Measurements from ENCODE around the gene KCNA3. TPM values are rescaled to one million over a fixed set of nuclear protein-coding genes. Genes with fewer than 3 reads are reported as not detected.

Gene KCNA3
- total and polyA plus RNA-seq, 8 donors = 0.08 to 1.2 (median 0.57) TPM

DNA sequence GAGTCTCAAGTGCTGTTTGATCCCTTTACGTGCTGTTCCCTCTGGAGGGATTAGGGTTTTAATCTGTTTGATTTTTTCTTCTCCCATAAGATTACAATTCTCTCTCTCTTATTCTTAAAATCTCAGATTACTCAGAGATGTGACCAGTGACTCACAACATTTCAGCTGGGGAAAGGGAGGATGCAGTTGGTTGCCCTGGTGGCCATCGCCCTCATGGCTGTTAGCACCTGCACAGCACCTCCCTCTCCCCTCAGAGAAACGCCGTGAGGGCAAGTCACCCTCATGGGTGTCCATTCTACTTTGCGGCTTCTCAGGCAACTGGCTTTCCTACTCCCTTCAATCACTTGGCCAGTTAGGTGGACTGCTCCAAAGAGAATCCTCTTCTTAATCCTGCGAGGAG is 42.4 kb upstream of the KCNA3 start:
- ATAC-seq (no peak), DNase-seq (no peak), FAIRE-seq (no peak)
- TF ChIP-seq, protein P1, sequence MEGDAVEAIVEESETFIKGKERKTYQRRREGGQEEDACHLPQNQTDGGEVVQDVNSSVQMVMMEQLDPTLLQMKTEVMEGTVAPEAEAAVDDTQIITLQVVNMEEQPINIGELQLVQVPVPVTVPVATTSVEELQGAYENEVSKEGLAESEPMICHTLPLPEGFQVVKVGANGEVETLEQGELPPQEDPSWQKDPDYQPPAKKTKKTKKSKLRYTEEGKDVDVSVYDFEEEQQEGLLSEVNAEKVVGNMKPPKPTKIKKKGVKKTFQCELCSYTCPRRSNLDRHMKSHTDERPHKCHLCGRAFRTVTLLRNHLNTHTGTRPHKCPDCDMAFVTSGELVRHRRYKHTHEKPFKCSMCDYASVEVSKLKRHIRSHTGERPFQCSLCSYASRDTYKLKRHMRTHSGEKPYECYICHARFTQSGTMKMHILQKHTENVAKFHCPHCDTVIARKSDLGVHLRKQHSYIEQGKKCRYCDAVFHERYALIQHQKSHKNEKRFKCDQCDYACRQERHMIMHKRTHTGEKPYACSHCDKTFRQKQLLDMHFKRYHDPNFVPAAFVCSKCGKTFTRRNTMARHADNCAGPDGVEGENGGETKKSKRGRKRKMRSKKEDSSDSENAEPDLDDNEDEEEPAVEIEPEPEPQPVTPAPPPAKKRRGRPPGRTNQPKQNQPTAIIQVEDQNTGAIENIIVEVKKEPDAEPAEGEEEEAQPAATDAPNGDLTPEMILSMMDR (IDR thresholded peaks at IDR 0.05) = no peak
- H3K4me3 ChIP-seq = no peak overlapping the region
- H3K4me1 ChIP-seq = no peaks in the 10 kb centered on the region
- no peaks in the 10 kb centered on the region for H3K9me3 ChIP-seq
- no peak overlapping the region for H3K27ac ChIP-seq
- H3K27me3 ChIP-seq = no peaks in the 10 kb centered on the region
- no peaks in the 10 kb centered on the region for H3K36me3 ChIP-seq
- 74 to 79% methylated on average over 6 of the region's 6 CpGs for WGBS, 2 donors
- intact Hi-C loops (cut with DNase I) = no loop called here

DNA sequence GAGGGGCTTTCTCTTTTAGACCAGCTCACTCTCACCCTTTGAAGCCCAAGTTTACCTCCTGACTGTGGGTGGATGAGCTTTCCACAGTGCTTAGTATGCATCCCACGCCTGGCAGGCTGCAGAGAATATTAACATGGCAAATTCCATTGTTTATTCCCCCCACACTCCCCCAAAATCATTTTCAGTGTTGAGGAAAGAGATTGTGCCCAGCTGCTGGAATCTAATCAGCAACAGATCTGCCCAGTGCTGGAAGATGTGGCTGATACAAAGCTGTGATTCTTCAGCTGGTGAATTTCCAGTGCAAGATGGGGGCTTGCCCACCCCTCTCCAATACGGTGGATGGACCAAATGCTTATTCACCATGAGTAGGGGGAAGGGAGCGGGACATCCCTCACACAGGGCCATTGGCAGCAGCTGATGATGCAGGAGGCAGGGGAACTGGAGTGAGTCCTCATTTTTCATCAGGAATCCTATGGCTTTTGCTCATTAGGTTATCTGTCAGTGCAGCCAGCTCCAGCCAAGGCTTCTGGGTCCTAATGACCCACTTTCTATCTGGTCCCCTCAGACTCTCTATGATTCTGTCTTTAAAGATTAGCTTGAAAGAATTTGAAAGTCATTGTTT is 39.7 kb upstream of the KCNA3 start:
- FAIRE-seq (no peak), DNase-seq (no peak)
- TF ChIP-seq, protein P1 (IDR thresholded peaks at IDR 0.05) = no peak

DNA sequence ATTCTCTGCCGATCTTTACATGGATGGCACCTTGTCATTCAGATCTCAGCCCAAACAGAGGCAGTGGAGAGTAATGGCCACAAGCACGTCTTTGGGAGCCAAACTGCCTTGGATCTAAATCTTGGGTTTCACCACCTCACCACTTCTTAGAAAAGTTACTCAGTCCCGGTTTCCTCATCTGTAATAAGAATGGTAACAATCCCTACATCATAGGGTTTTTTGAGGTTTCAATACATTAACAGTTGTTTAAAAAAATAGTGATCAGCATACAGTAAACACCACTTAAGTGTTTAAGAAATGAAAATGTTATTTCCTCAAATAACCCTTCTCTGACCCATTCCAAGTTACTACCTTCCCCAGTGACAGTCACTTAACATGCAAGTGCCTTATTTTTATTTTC is 38.5 kb upstream of the KCNA3 start:
- no peak for ATAC-seq
- no peak for FAIRE-seq
- DNase-seq = no peak
- Histone ChIP-seq H3K27me3 (no peaks in the 10 kb centered on the region), H3K9me3 (no peaks in the 10 kb centered on the region), H3K4me1 (no peaks in the 10 kb centered on the region), H3K27ac (no peak overlapping the region), H3K4me3 (no peak overlapping the region), H3K36me3 (no peaks in the 10 kb centered on the region)
- TF ChIP-seq, protein P1 (IDR thresholded peaks at IDR 0.05) = no peak
- intact Hi-C loops (cut with DNase I) = no loop called here
- WGBS, 2 donors = 58 to 68% methylated on average over 3 of the region's 3 CpGs

More for the DNA sequence above, 39.7 kb upstream of the KCNA3 start:
- intact Hi-C loops (cut with DNase I) = no loop called here
- H3K36me3 ChIP-seq = no peaks in the 10 kb centered on the region
- no peaks in the 10 kb centered on the region for H3K27me3 ChIP-seq
- no peaks in the 10 kb centered on the region for H3K9me3 ChIP-seq
- 58 to 65% methylated on average over 3 of the region's 3 CpGs for WGBS, 2 donors
- H3K4me1 ChIP-seq = no peaks in the 10 kb centered on the region
- no peak overlapping the region for H3K4me3 ChIP-seq
- no peak for ATAC-seq
- no peak overlapping the region for H3K27ac ChIP-seq

DNA sequence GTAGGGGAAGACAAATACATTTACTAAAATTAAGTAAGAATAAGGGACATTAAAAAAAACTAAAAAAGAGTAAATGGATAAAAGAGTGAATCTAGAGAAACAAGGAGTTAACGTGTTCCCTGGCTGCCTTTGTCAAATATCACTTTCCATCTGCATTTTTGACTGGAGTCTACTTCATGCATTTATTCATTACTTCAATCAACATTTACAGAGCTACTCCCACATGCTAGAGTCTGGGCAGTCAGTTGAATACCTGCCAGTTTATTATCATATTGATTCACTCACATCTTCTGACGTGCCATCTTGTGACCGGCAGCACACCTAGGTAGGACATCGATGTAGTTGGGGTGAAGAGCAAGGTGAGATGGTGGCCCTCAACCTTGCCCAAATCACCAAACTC is 35.6 kb upstream of the KCNA3 start:
- H3K4me3 ChIP-seq = no peak overlapping the region
- no peak for ATAC-seq
- H3K36me3 ChIP-seq = no peaks in the 10 kb centered on the region
- H3K9me3 ChIP-seq = no peaks in the 10 kb centered on the region
- TF ChIP-seq, protein P1 (IDR thresholded peaks at IDR 0.05) = no peak
- no peak for DNase-seq
- intact Hi-C loops (cut with DNase I) = no loop called here
- FAIRE-seq = no peak
- no peak overlapping the region for H3K27ac ChIP-seq
- H3K4me1 ChIP-seq = no peaks in the 10 kb centered on the region
- no peaks in the 10 kb centered on the region for H3K27me3 ChIP-seq
- 51 to 63% methylated on average over 4 of the region's 4 CpGs for WGBS, 2 donors

DNA sequence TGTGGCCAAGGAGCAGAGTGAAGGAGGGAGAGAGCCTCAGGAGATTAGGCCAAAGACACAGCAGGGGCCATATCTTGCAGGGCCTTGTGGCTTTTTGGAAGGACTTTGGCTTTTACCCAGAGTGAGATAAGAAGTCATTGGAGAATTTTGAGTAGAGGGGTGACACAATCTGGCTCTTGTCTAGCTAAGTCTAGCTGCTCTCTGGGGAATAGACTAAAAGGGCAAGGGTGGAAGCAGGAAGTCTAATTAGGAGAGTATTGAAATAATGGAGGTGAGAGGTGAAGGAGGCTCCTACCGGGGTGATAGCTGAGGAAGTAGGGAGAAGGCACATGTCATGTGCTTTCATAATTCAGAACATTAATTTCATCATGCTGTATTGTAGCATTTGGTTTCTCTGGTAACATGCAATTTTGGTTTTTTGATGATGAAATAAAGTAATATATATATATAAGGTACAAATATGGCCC is 34.3 kb upstream of the KCNA3 start:
- intact Hi-C loops (cut with DNase I) = no loop called here
- FAIRE-seq (no peak), DNase-seq (no peak), ATAC-seq (no peak)
- 50 to 67% methylated on average over 1 of the region's 1 CpG for WGBS, 2 donors
- Histone ChIP-seq H3K9me3 (no peaks in the 10 kb centered on the region), H3K27ac (no peak overlapping the region), H3K4me3 (no peak overlapping the region), H3K27me3 (no peaks in the 10 kb centered on the region), H3K36me3 (no peaks in the 10 kb centered on the region), H3K4me1 (no peaks in the 10 kb centered on the region)
- TF ChIP-seq, protein P1 (IDR thresholded peaks at IDR 0.05) = no peak
